ENCODE measurements around the gene B3GNT9. TPM values are rescaled to one million over a fixed set of nuclear protein-coding genes. Genes with fewer than 3 reads are reported as not detected.

The B3GNT9 gene
- total and polyA plus RNA-seq, 2 of the 8 experiments (the other 6 are each of a cell fraction or from before 2014, with no cell fraction given) = 3.5 to 9.0 TPM

- H3K56ac ChIP-seq (replicated peaks; ENCODE audit: insufficient read length, low read depth, low read length) = no peak overlapping the region
- H3K79me2 ChIP-seq (ENCODE audit: control insufficient read depth in 1 of 2, insufficient read depth in 2 of 2, low read length in 2 of 2) = no peaks in the 10 kb centered on the region
- H3K4ac ChIP-seq (replicated peaks; ENCODE audit: insufficient read length, low read depth, low read length) = no peak overlapping the region
- WGBS, 2 experiments (ENCODE audit: extremely low coverage in 1 of 2, insufficient coverage in 1 of 2, insufficient read length in 1 of 2, insufficient replicate concordance in 2 of 2, low coverage in 1 of 2, low lambda C conversion rate in 2 of 2, missing lambda C conversion rate in 1 of 2) = 53% methylated on average over 15 of the region's 15 CpGs; no CpG with 5 or more reads in 1 of the 2 experiments
- no peak overlapping the region for H2BK12ac ChIP-seq (ENCODE audit: low read depth, low read length)
- peak overlapping the region in 1 of 2 experiments; percentile 87; a peak in 1 of 4 replicates for H3K4me2 ChIP-seq (ENCODE audit: insufficient read depth in 1 of 2, low read depth in 2 of 2, low read length in 2 of 2)
- DNase-seq (ENCODE audit: low read depth in 1 of 2, low spot score in 2 of 2) (no peak), FAIRE-seq (no peak)
- H4K8ac ChIP-seq (ENCODE audit: extremely low read depth, insufficient read depth, low read length) = no peak overlapping the region
- no peak overlapping the region for H3K9ac ChIP-seq (replicated peaks in 1 of 4; ENCODE audit: extremely low read depth in 1 of 4, low read depth in 3 of 4, low read length in 3 of 4)
- peaks cover 10 to 13% of the 10 kb centered on the region in 2 experiments for H4K20me1 ChIP-seq (replicated peaks in 1 of 2; ENCODE audit: control insufficient read depth in 1 of 2, insufficient read depth in 2 of 2, low read length in 2 of 2)
- no peaks in the 10 kb centered on the region for H3K9me3 ChIP-seq (ENCODE audit: insufficient read depth in 2 of 2, low read depth in 1 of 2, low read length in 1 of 2)
- CTCF ChIA-PET (ENCODE audit: partially characterized antibody) = interaction anchor here (0.7 to 14.1 kb wide), 22 partner anchors 13 to 203 kb away, joined by 3 to 291 read pairs (median 6); partner anchors contain the start of genes CES3, E2F4, FBXL8 and HSF4
- peaks cover 14% of the 10 kb centered on the region; the same call in 1 of the 2 replicates for H3K23me2 ChIP-seq (ENCODE audit: low read depth, low read length)
- no peak overlapping the region for H2BK5ac ChIP-seq (ENCODE audit: low read depth, low read length)
- H3K27ac ChIP-seq (ENCODE audit: low read depth, low read length) = no peak overlapping the region
- POLR2A ChIA-PET (ENCODE audit: partially characterized antibody) = interaction anchor here (1.9 kb wide), 1 partner anchor 7 kb away, joined by 7 read pairs; no protein-coding TSS in a partner anchor
- no peak overlapping the region for H2BK20ac ChIP-seq (ENCODE audit: low read length)
- H2BK120ac ChIP-seq (replicated peaks; ENCODE audit: low read depth, low read length) = no peak overlapping the region
- TF ChIP-seq SIX5 (IDR thresholded peaks at IDR 0.05; ENCODE audit: low read depth, low read length) = no peak
- TF ChIP-seq CTCF (IDR thresholded peaks at IDR 0.05; ENCODE audit: control extremely low read depth in 1 of 3, insufficient read depth in 1 of 3, low read depth in 1 of 3, low read length in 3 of 3) = peak in 1 of 3 experiments; percentile 26; a peak in 1 of 4 replicates
- no peak for TF ChIP-seq EZH2 (IDR thresholded peaks at IDR 0.05; ENCODE audit: low read depth, low read length, severe bottlenecking)
- H3K79me1 ChIP-seq (ENCODE audit: low read depth, low read length) = no peaks in the 10 kb centered on the region
- H3K18ac ChIP-seq (ENCODE audit: extremely low read depth, low read length) = no peak overlapping the region
- peaks cover 0 to 12% (median 6%) of the 10 kb centered on the region in 4 experiments; a peak in 5 of 7 replicates for H3K4me1 ChIP-seq (replicated peaks in 1 of 4; ENCODE audit: control insufficient read depth in 3 of 4, insufficient read depth in 4 of 4, low read length in 3 of 4)
- peaks cover 81 to 99% (median 97%) of the 10 kb centered on the region in 4 experiments for H3K27me3 ChIP-seq (replicated peaks in 1 of 4; ENCODE audit: control insufficient read depth in 3 of 4, extremely low read depth in 1 of 4, insufficient read depth in 3 of 4, low read length in 3 of 4)
- H3K4me3 ChIP-seq (ENCODE audit: extremely low read depth in 1 of 4, insufficient read depth in 2 of 4, low read depth in 3 of 4, low read length in 4 of 4) = no peak overlapping the region
- H3K23ac ChIP-seq (ENCODE audit: insufficient read length) = no peak overlapping the region
- H2AFZ ChIP-seq (ENCODE audit: low read length) = no peak overlapping the region
- H2BK15ac ChIP-seq (ENCODE audit: low read length) = no peak overlapping the region
- no peaks in the 10 kb centered on the region for H3K36me3 ChIP-seq (ENCODE audit: control insufficient read depth in 2 of 4, insufficient read depth in 4 of 4, low read length in 3 of 4)
- H2AK5ac ChIP-seq (ENCODE audit: low read depth, low read length) = no peak overlapping the region
- no peak overlapping the region for H3K14ac ChIP-seq (ENCODE audit: insufficient read length)
- no peak overlapping the region for H4K91ac ChIP-seq (replicated peaks; ENCODE audit: insufficient read length, low read length)
- no peak overlapping the region for H4K5ac ChIP-seq (ENCODE audit: insufficient read length, low read depth, low read length)
Observed at GRCh38 chr16:67156143-67156844, 5.5 kb upstream of the B3GNT9 start.
